Upper lobe of left lung (tissue), 6 donors: ENCODE data around the gene ANAPC16. TPM values are rescaled to one million over a fixed set of nuclear protein-coding genes. Genes with fewer than 3 reads are reported as not detected.

Source experiments
- ATAC-seq, 2 donors: fragments of 200-7000 bp; cut with Tn5 transposase; one replicate each; pipeline ENCODE4 v1.9.1; 2022; ENCODE audit warnings: mild to moderate bottlenecking in 2 of 2, moderate library complexity in 2 of 2; ENCODE audit not compliant: low FRiP score in 2 of 2
- DNase-seq, 2 donors: peaks; one replicate each; pipeline ENCODE4 v3.0.0-alpha.2; 2019 to 2020
- H3K27ac ChIP-seq, 4 donors: fragments of 200-600 bp; sonication (generic); one replicate each; pipeline ENCODE4 v1.5.1; 2016 to 2019
- H3K27me3 ChIP-seq, 4 donors: fragments of 200-600 bp; sonication (generic); one replicate each; pipeline ENCODE4 v1.5.1; 2017 to 2019
- H3K36me3 ChIP-seq, 4 donors: fragments of 200-600 bp; sonication (generic); one replicate each; pipeline ENCODE4 v1.5.1; 2016 to 2019
- H3K4me1 ChIP-seq, 4 donors: fragments of 200-600 bp; sonication (generic); one replicate each; pipeline ENCODE4 v1.5.1; 2018 to 2019
- H3K4me3 ChIP-seq, 4 donors: fragments of 200-600 bp; sonication (generic); one replicate each; pipeline ENCODE4 v1.5.1; 2017 to 2019; ENCODE audit warnings: mild to moderate bottlenecking in 2 of 4, moderate library complexity in 1 of 4
- H3K9me3 ChIP-seq, 4 donors: fragments of 200-600 bp; sonication (generic); one replicate each; pipeline ENCODE4 v1.5.1; 2018 to 2019
- EP300 ChIP-seq, 4 donors: sonication (generic); formaldehyde crosslinking; IDR thresholded peaks; one replicate each; pipeline ENCODE4 v1.5.1; 2017; ENCODE audit warnings: antibody characterized with exemption in 4 of 4, control low read depth in 2 of 4
- POLR2A ChIP-seq, 4 donors: fragments of 450-650 bp; IDR thresholded peaks; one replicate each; pipeline ENCODE4 v1.5.1; 2016 to 2017; ENCODE audit warnings: antibody characterized with exemption in 4 of 4, mild to moderate bottlenecking in 2 of 4
- POLR2AphosphoS5 ChIP-seq, 2 donors: sonication (generic); formaldehyde crosslinking; IDR thresholded peaks; one replicate each; pipeline ENCODE4 v1.5.1; 2017; ENCODE audit warnings: antibody characterized with exemption in 2 of 2
- WGBS, 2 donors: methylation state at CpG; one replicate each; pipeline ENCODE4 v1.1.5; 2017 to 2018; 5-methylcytosine and 5-hydroxymethylcytosine counted together
- total RNA-seq, 6 donors: library from RNA; depleted of rRNA in 4 of 6; stranded (reverse); fragments of >200 nt in 4 of 6; gene quantifications; one replicate each; pipeline versions ENCODE4 v1.1.0 to v1.2.1, GENCODE V29; 2016 to 2021
- TF ChIP-seq, protein P1 (sequence below), 6 experiments: fragments of 450-650 bp in 4 of 6; fragments of 200-600 bp in 2 of 6; sonication (generic) in 2 of 6; IDR thresholded peaks; one replicate each; pipeline ENCODE4 v1.5.1; 2016 to 2019; ENCODE audit warnings: antibody characterized with exemption in 6 of 6
- donor health status: DM: no; HTN: no; CAD: no; lungs with moderate emphysema.
- donor health status: DM: no; HTN: yes; CAD: no; lungs with severe emphysema.

The ANAPC16 gene
- total RNA-seq, 6 donors from 2014 or later = 34.6 to 110 (median 92.6) TPM

DNA sequence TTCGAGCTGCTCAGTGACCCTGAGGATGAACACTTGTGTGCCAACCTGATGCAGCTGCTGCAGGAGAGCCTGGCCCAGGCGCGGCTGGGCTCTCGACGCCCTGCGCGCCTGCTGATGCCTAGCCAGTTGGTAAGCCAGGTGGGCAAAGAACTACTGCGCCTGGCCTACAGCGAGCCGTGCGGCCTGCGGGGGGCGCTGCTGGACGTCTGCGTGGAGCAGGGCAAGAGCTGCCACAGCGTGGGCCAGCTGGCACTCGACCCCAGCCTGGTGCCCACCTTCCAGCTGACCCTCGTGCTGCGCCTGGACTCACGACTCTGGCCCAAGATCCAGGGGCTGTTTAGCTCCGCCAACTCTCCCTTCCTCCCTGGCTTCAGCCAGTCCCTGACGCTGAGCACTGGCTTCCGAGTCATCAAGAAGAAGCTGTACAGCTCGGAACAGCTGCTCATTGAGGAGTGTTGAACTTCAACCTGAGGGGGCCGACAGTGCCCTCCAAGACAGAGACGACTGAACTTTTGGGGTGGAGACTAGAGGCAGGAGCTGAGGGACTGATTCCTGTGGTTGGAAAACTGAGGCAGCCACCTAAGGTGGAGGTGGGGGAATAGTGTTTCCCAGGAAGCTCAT lies 59.0 kb downstream of the ANAPC16 start:
- Histone ChIP-seq H3K36me3 (peaks cover 4 to 21% (median 13%) of the 10 kb centered on the region in 4 donors), H3K4me1 (peaks cover 13 to 48% (median 35%) of the 10 kb centered on the region in 4 donors), H3K27me3 (no peaks in the 10 kb centered on the region), H3K4me3 (peak overlapping the region; percentile 76 to 95 (median 80)), H3K9me3 (no peaks in the 10 kb centered on the region), H3K27ac (peak overlapping the region; percentile 90 to 98 (median 97))
- WGBS, 2 donors = 26 to 42% methylated on average over 5 to 26 of the region's 26 CpGs
- DNase-seq (peak; percentile 86 to 96), ATAC-seq (peak; percentile 6 to 25)
- no peak for TF ChIP-seq EP300 (IDR thresholded peaks at IDR 0.05)
- peak; percentile 46 to 61 for TF ChIP-seq POLR2AphosphoS5 (IDR thresholded peaks at IDR 0.05)
- peak in 2 of 4 donors; percentile 12 to 52 for TF ChIP-seq POLR2A (IDR thresholded peaks at IDR 0.05)
- TF ChIP-seq, protein P1, sequence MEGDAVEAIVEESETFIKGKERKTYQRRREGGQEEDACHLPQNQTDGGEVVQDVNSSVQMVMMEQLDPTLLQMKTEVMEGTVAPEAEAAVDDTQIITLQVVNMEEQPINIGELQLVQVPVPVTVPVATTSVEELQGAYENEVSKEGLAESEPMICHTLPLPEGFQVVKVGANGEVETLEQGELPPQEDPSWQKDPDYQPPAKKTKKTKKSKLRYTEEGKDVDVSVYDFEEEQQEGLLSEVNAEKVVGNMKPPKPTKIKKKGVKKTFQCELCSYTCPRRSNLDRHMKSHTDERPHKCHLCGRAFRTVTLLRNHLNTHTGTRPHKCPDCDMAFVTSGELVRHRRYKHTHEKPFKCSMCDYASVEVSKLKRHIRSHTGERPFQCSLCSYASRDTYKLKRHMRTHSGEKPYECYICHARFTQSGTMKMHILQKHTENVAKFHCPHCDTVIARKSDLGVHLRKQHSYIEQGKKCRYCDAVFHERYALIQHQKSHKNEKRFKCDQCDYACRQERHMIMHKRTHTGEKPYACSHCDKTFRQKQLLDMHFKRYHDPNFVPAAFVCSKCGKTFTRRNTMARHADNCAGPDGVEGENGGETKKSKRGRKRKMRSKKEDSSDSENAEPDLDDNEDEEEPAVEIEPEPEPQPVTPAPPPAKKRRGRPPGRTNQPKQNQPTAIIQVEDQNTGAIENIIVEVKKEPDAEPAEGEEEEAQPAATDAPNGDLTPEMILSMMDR (IDR thresholded peaks at IDR 0.05) = peak; percentile 65 to 95 (median 86)

DNA sequence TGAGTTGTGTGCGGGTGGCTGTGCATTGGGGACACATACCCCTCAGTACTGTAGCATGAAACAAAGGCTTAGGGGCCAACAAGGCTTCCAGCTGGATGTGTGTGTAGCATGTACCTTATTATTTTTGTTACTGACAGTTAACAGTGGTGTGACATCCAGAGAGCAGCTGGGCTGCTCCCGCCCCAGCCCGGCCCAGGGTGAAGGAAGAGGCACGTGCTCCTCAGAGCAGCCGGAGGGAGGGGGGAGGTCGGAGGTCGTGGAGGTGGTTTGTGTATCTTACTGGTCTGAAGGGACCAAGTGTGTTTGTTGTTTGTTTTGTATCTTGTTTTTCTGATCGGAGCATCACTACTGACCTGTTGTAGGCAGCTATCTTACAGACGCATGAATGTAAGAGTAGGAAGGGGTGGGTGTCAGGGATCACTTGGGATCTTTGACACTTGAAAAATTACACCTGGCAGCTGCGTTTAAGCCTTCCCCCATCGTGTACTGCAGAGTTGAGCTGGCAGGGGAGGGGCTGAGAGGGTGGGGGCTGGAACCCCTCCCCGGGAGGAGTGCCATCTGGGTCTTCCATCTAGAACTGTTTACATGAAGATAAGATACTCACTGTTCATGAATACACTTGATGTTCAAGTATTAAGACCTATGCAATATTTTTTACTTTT lies 59.7 kb downstream of the ANAPC16 start:
- Histone ChIP-seq H3K4me1 (peaks cover 13 to 48% (median 35%) of the 10 kb centered on the region in 4 donors), H3K27ac (peak overlapping the region; percentile 90 to 98 (median 97)), H3K27me3 (no peaks in the 10 kb centered on the region), H3K9me3 (no peaks in the 10 kb centered on the region), H3K4me3 (peak overlapping the region; percentile 76 to 95 (median 80)), H3K36me3 (peaks cover 4 to 21% (median 13%) of the 10 kb centered on the region in 4 donors)
- peak in 1 of 2 donors; percentile 38 for TF ChIP-seq POLR2AphosphoS5 (IDR thresholded peaks at IDR 0.05)
- TF ChIP-seq, protein P1 (IDR thresholded peaks at IDR 0.05) = no peak
- DNase-seq (peak in 1 of 2 donors; percentile 77), ATAC-seq (no peak)
- WGBS, 2 donors = 32 to 38% methylated on average over 12 of the region's 12 CpGs

GRCh38 chr10:72276013-72276387 lies 60.2 kb downstream of the ANAPC16 start:
- Histone ChIP-seq H3K27me3 (no peaks in the 10 kb centered on the region), H3K9me3 (no peaks in the 10 kb centered on the region), H3K27ac (peak overlapping the region; percentile 90 to 98 (median 97)), H3K4me1 (peaks cover 13 to 47% (median 35%) of the 10 kb centered on the region in 4 donors), H3K36me3 (peaks cover 4 to 21% (median 13%) of the 10 kb centered on the region in 4 donors), H3K4me3 (peak overlapping the region; percentile 76 to 95 (median 80))
- ATAC-seq (no peak), DNase-seq (peak in 1 of 2 donors; percentile 68)
- whole genome bisulfite sequencing, 2 donors = 56 to 59% methylated on average over 4 of the region's 4 CpGs
- peak in 1 of 2 donors; percentile 28 for TF ChIP-seq POLR2AphosphoS5 (IDR thresholded peaks at IDR 0.05)
- TF ChIP-seq, protein P1 (IDR thresholded peaks at IDR 0.05) = no peak
- TF ChIP-seq POLR2A (IDR thresholded peaks at IDR 0.05) = no peak

DNA sequence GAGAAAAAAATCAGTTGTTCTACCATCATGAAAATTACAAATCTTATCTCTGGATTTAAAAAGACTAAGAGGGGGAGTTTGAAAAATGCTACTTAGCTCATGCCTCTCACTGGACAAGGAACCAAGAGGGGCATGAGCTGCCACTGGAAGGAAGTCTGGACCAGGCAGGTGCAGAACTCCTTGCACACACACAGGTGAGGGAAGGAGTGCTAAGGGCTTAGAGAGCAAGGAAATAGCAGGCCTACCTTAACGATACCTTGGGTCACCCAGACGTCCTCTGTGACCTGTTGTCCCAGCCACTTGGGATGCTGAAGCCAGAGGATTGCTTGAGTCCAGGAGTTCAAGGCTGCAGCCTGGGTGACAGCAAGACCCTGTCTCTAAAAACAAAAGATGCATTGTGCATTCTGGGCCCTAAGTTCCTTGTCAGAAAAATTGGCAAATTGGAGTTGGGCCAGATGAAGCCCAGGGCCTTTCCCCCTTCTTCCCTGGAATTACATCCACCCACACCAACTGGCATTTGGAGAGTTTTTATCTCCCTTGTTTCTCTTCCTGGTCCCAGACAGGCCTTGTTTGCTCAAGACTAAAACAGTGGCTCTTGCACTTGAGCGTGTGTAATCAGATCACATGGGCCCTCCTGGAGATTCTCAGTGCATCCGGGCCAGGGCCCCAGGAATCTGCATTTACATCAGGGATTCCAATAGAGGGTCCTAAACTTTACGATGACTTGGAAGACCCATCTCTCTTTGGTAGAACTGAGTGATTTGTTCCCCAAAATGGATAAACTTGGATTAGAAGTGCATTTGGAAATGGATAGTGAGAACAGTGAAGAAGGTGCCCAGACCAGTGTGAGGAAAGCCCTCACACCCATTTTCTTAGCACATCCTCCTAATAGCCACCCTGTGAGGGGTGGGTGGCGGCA lies 60.9 kb downstream of the ANAPC16 start:
- H3K4me3 ChIP-seq = peak overlapping the region; percentile 76 to 95 (median 80)
- peaks cover 4 to 21% (median 13%) of the 10 kb centered on the region in 4 donors for H3K36me3 ChIP-seq
- ATAC-seq (no peak), DNase-seq (no peak)
- peak overlapping the region; percentile 90 to 98 (median 97) for H3K27ac ChIP-seq
- 40 to 65% methylated on average over 5 to 6 of the region's 6 CpGs for WGBS, 2 donors
- peaks cover 13 to 41% (median 35%) of the 10 kb centered on the region in 4 donors for H3K4me1 ChIP-seq
- TF ChIP-seq POLR2A (IDR thresholded peaks at IDR 0.05) (no peak), POLR2AphosphoS5 (IDR thresholded peaks at IDR 0.05) (peak; percentile 5 to 26)
- TF ChIP-seq, protein P1 (IDR thresholded peaks at IDR 0.05) = no peak
- no peaks in the 10 kb centered on the region for H3K9me3 ChIP-seq
- no peaks in the 10 kb centered on the region for H3K27me3 ChIP-seq
